Transverse colon (tissue), 4 donors: ENCODE results near the gene RANBP10. TPM values are rescaled to one million over a fixed set of nuclear protein-coding genes. Genes with fewer than 3 reads are reported as not detected.

Experiments used
- DNase-seq: peaks from one replicate; pipeline ENCODE4 v3.0.0-alpha.2; 2019
- H3K27ac ChIP-seq, 4 donors: fragments of 200-600 bp; sonication (generic); 2 replicates each; pipeline ENCODE4 v1.5.1; 2016 to 2018; ENCODE audit warnings: inconsistent platforms in 4 of 4
- H3K27me3 ChIP-seq: fragments of 200-600 bp; sonication (generic); 2 replicates; pipeline ENCODE4 v1.5.1; 2017; ENCODE audit warnings: inconsistent platforms
- H3K36me3 ChIP-seq, 4 donors: fragments of 200-600 bp; sonication (generic); 2 replicates each; pipeline ENCODE4 v1.5.1; 2017 to 2019; ENCODE audit warnings: inconsistent platforms in 4 of 4
- H3K4me1 ChIP-seq, 4 donors: fragments of 200-600 bp; sonication (generic); 2 replicates each; pipeline ENCODE4 v1.5.1; 2017 to 2020; ENCODE audit warnings: inconsistent platforms in 4 of 4
- H3K4me3 ChIP-seq, 4 donors: fragments of 200-600 bp; sonication (generic); 1 replicate in 1 of 4; 2 replicates in 3 of 4; pipeline versions ENCODE4 v1.5.1 to v1.6.1; 2017 to 2019; ENCODE audit warnings: inconsistent platforms in 4 of 4
- H3K9me3 ChIP-seq, 2 donors: fragments of 200-600 bp; sonication (generic); 2 replicates each; pipeline ENCODE4 v1.5.1; 2017 to 2019; ENCODE audit warnings: inconsistent platforms in 2 of 2
- EP300 ChIP-seq: sonication (generic); formaldehyde crosslinking; IDR thresholded peaks from one replicate; pipeline ENCODE4 v1.6.1; 2017; ENCODE audit warnings: antibody characterized with exemption, low read depth
- POLR2A ChIP-seq: fragments of 450-650 bp; IDR thresholded peaks from one replicate; pipeline ENCODE4 v1.6.1; 2016; ENCODE audit warnings: antibody characterized with exemption, mild to moderate bottlenecking, moderate library complexity
- POLR2AphosphoS5 ChIP-seq, 3 donors: sonication (generic); formaldehyde crosslinking; IDR thresholded peaks; one replicate each; pipeline ENCODE4 v1.6.1; 2016; ENCODE audit warnings: antibody characterized with exemption in 3 of 3
- WGBS, 2 donors: methylation state at CpG; one replicate each; pipeline ENCODE4 v1.1.5; 2018; ENCODE audit warnings: low coverage in 1 of 2; 5-methylcytosine and 5-hydroxymethylcytosine counted together
- in situ Hi-C, 4 donors: fragments of 200-750 bp; cut with MboI; loops; one replicate each; pipeline versions ENCODE4 v1.15.0 to v1.15.1; 2017; ENCODE audit warnings: low sequenced_read_pairs in 3 of 4, low pct_ligation_motif_present in 1 of 4, low pct_unique_long_range_greater_than_20kb in 1 of 4
- intact Hi-C: fragments of 100-400 bp; cut with DNase I; formaldehyde crosslinking; loops from one replicate; pipeline ENCODE4 v1.15.1; 2023; ENCODE audit warnings: low total_unique reads
- total RNA-seq, 4 donors: library from RNA; depleted of rRNA; stranded (reverse); fragments of >200 nt; gene quantifications; one replicate each; pipeline ENCODE4 v1.1.0, GENCODE V29; 2016
- TF ChIP-seq, protein P1 (sequence below), 5 experiments: fragments of 200-600 bp in 3 of 5; fragments of 450-650 bp in 2 of 5; sonication (generic) in 3 of 5; IDR thresholded peaks; 1 replicate in 2 of 5; 2 replicates in 3 of 5; pipeline ENCODE4 v1.5.1; 2016 to 2017; ENCODE audit warnings: antibody characterized with exemption in 5 of 5, inconsistent platforms in 3 of 5, mild to moderate bottlenecking in 2 of 5, moderate library complexity in 1 of 5

Gene RANBP10
- total RNA-seq, 4 donors from 2014 or later, result 15.1 to 32.9 (median 19.1) TPM

DNA sequence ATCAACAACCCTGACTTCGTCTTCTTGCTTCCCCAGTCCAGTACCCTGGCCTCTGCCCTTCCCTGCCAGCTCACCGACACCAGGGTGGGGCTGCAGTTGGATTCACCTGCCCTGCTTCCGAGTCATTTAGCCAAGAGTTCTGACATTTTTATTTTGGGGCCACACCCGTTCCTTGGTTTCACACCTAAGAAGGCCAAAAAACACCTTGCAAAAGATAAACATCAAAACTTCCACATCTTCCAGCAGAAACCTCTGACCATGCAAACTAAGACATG is 45.5 kb downstream of the RANBP10 start:
- in situ Hi-C loops, result no loop called here
- Histone ChIP-seq H3K4me3 (no peak overlapping the region), H3K36me3 (no peaks in the 10 kb centered on the region), H3K27ac (no peak overlapping the region), H3K27me3 (no peaks in the 10 kb centered on the region), H3K4me1 (peaks cover 0 to 9% (median 5%) of the 10 kb centered on the region in 4 donors), H3K9me3 (no peaks in the 10 kb centered on the region)
- intact Hi-C loops, result no loop called here
- peak; percentile 30 for DNase-seq
- WGBS, 2 donors, result 27 to 55% methylated on average over 2 to 4 of the region's 4 CpGs
- TF ChIP-seq POLR2AphosphoS5 (IDR thresholded peaks at IDR 0.05) (no peak), EP300 (no peak), POLR2A (no peak)
- TF ChIP-seq, protein P1, sequence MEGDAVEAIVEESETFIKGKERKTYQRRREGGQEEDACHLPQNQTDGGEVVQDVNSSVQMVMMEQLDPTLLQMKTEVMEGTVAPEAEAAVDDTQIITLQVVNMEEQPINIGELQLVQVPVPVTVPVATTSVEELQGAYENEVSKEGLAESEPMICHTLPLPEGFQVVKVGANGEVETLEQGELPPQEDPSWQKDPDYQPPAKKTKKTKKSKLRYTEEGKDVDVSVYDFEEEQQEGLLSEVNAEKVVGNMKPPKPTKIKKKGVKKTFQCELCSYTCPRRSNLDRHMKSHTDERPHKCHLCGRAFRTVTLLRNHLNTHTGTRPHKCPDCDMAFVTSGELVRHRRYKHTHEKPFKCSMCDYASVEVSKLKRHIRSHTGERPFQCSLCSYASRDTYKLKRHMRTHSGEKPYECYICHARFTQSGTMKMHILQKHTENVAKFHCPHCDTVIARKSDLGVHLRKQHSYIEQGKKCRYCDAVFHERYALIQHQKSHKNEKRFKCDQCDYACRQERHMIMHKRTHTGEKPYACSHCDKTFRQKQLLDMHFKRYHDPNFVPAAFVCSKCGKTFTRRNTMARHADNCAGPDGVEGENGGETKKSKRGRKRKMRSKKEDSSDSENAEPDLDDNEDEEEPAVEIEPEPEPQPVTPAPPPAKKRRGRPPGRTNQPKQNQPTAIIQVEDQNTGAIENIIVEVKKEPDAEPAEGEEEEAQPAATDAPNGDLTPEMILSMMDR (IDR thresholded peaks at IDR 0.05), result no peak

DNA sequence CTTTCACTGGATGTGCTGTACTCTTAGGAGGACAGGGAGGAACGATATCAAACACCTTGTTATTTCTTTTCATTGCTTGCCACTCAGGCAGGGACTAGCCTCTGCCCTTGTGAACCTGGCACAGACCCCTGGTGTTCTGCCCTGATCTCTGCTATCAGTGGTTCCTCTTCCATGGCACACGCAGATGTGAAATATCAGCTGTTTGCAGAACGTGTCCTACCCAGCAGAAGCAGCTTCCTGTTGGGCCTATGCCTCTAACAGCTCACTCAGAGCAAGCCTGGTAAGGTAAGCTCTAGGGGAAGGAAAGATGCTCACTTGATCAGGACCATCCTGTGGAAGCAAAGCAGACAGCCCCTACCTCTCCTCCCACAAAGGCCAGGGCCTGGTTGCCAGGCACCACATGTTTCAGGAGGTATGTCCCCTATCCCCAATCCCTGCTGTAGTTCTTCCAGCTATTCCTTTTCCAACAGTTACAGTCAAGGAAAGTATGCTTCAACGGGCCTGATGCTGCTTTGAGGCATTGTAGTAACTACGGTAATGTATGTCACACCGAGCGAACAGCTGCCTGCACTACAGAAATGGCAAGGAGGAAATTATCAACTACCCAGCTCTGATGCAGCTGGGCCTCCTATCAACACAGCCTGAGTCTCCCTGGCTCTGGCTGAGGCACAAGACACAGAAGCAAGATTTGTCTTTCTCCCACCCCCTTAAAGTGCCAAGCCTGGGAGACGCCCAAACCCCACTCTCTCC is 46.0 kb downstream of the RANBP10 start:
- in situ Hi-C loops, result no loop called here
- WGBS, 2 donors, result 60 to 100% methylated on average over 1 to 8 of the region's 8 CpGs
- Histone ChIP-seq H3K36me3 (no peaks in the 10 kb centered on the region), H3K27me3 (no peaks in the 10 kb centered on the region), H3K9me3 (no peaks in the 10 kb centered on the region), H3K4me1 (peaks cover 0 to 9% (median 5%) of the 10 kb centered on the region in 4 donors), H3K27ac (no peak overlapping the region), H3K4me3 (no peak overlapping the region)
- TF ChIP-seq, protein P1 (IDR thresholded peaks at IDR 0.05), result no peak
- TF ChIP-seq POLR2A, result no peak
- TF ChIP-seq POLR2AphosphoS5 (IDR thresholded peaks at IDR 0.05), result no peak
- no peak for TF ChIP-seq EP300
- no peak for DNase-seq
- intact Hi-C loops, result no loop called here

DNA sequence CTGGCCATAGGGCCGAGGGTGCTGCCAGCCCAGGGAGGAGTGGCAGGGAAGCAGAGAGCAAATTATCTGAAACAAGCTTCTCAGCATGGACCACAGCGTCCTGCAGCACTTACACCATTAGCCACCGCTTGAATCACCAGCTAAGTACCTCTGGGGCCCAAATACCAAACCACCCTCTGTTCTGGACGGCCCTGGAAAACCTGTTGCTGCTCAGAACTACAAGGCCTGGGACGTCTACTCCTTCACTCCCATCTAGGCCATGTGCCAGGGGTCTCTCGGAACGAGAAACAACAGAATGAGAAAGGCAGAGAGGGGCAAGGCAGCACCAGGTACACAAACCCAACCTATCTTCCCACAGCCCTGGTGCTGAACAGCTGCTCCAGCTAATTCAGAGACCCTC is 47.4 kb downstream of the RANBP10 start:
- Histone ChIP-seq H3K27ac (no peak overlapping the region), H3K36me3 (no peaks in the 10 kb centered on the region), H3K27me3 (no peaks in the 10 kb centered on the region), H3K4me3 (no peak overlapping the region), H3K9me3 (no peaks in the 10 kb centered on the region), H3K4me1 (peaks cover 0 to 9% (median 5%) of the 10 kb centered on the region in 4 donors)
- DNase-seq, result no peak
- in situ Hi-C loops, result no loop called here
- intact Hi-C loops, result no loop called here
- 89% methylated on average over 7 of the region's 7 CpGs; no CpG with 5 or more reads in 1 of the 2 donors for WGBS, 2 donors
- no peak for TF ChIP-seq POLR2A
- TF ChIP-seq POLR2AphosphoS5 (IDR thresholded peaks at IDR 0.05), result no peak
- TF ChIP-seq, protein P1 (IDR thresholded peaks at IDR 0.05), result no peak
- TF ChIP-seq EP300, result no peak

DNA sequence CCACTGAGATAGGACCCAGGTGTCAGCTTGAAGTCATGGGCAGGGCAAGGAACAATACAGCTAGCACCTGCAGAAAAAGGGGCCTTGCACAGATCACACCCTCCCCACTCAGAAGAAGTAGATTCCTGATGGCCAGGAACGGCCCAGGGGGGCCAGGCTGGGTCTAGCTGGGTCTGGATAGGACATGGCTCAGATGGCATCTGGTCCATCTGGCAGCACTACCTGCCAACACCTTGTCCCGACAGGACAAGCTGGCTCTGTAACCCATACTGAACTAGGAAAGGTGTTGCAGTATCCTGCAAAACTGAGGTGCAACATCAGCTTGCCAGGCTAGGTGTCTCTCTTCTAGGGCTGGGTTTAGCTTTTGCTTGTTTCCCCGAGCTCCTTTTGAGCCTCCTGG is 48.4 kb downstream of the RANBP10 start:
- no peak overlapping the region for H3K4me3 ChIP-seq
- DNase-seq, result no peak
- no peak overlapping the region for H3K27ac ChIP-seq
- H3K36me3 ChIP-seq, result no peaks in the 10 kb centered on the region
- H3K27me3 ChIP-seq, result no peaks in the 10 kb centered on the region
- 80 to 94% methylated on average over 1 to 3 of the region's 3 CpGs for WGBS, 2 donors
- intact Hi-C loops, result no loop called here
- in situ Hi-C loops, result no loop called here
- H3K9me3 ChIP-seq, result no peaks in the 10 kb centered on the region
- peaks cover 0 to 9% (median 5%) of the 10 kb centered on the region in 4 donors for H3K4me1 ChIP-seq
- TF ChIP-seq POLR2A (no peak), EP300 (no peak)
